ENCODE results near the gene PNLIPRP1.

PNLIPRP1 gene

DNA sequence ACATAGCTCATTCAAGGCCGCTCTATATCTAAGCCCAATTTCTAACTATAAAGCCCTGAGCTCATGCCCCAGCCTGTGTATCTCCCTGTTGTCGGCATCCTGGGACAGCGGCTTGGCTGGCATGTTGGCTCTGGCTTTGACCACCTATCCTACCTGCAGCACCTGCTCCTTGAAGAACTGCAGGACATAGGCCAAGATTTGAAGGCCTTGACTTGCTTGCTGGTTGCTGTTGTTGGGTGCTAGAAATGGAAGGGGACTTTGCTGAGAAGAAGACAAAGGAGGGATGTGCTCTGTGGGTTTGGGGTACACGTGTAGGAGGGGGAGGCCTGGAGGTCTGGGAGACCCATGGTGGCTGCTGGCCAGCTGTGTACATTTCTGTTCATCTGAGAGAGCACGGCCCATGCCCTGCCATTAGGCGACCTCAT lies 41.1 kb downstream of the PNLIPRP1 start:
- DNase-seq (ENCODE audit: low read depth in 1 of 2, low spot score in 1 of 2), result no peak

DNA sequence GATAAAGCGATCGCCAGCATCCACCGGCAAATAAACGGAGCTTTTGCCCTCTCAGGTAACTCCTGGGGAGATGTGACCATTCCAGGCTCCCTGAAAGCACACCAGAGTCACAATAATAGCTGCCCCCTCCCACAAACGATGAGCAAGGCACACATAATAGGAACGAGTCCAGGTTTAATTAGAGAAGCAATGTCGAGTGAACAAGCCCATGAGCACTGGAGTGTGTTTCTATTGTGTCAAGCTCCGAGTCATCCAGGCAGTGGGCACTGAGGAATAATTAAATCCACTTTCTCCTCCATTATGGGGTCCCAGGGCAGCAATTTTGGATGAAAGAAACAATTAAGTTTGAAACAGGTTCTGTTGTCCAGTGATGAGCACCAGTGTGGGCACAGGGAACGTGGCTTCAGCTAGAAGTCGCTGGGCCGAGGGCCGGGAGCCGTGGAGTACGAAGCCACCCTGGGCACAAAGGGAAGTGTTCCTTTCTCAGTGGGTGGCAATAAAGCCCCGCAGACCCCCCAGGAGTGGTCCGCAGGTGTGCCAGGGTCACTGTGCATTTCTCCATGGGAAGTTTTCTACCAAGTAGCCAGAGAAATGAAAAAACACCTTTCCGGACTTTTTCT lies 41.9 kb downstream of the PNLIPRP1 start:
- no peak for DNase-seq (ENCODE audit: low read depth in 1 of 2, low spot score in 1 of 2)

GRCh38 chr10:116633216-116633600 lies 42.4 kb downstream of the PNLIPRP1 start:
- no peak for DNase-seq (ENCODE audit: low read depth in 1 of 2, low spot score in 1 of 2)

- DNase-seq (ENCODE audit: low read depth in 1 of 2, low spot score in 1 of 2), result no peak
Measured at GRCh38 chr10:116634126-116634975, 43.6 kb downstream of the PNLIPRP1 start.

GRCh38 chr10:116636385-116636784 lies 45.6 kb downstream of the PNLIPRP1 start:
- DNase-seq (ENCODE audit: low read depth in 1 of 2, low spot score in 1 of 2), result no peak

GRCh38 chr10:116636976-116637375 lies 46.2 kb downstream of the PNLIPRP1 start:
- DNase-seq (ENCODE audit: low read depth in 1 of 2, low spot score in 1 of 2), result no peak

- DNase-seq (ENCODE audit: low read depth in 1 of 2, low spot score in 1 of 2), result no peak
Measured at GRCh38 chr10:116637830-116638229, 47.1 kb downstream of the PNLIPRP1 start.

- DNase-seq (ENCODE audit: low read depth in 1 of 2, low spot score in 1 of 2), result no peak
Measured at GRCh38 chr10:116646502-116646901, 55.7 kb downstream of the PNLIPRP1 start.

GRCh38 chr10:116648903-116649302 lies 58.1 kb downstream of the PNLIPRP1 start:
- DNase-seq (ENCODE audit: low read depth in 1 of 2, low spot score in 1 of 2), result no peak

DNA sequence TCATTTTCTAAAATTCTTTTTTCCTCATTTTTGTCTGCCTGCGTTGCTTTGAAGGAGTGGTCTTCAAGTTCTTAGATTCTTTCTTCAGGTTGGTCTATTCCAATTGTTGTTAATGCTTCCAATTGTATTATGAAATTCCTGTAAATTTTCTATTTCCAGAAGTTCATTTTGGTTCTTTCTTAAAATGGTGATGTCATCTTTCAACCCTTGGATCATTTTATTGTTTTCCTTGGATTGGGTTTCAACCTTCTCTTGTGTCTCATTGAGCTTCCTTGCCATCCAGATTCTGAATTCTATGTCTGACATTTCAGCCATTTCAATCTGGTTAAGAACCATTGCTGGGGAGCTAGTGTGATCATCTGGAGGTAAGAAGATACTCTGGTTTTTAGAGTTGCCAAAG lies 63.1 kb downstream of the PNLIPRP1 start:
- no peak for DNase-seq (ENCODE audit: low read depth in 1 of 2, low spot score in 1 of 2)

DNA sequence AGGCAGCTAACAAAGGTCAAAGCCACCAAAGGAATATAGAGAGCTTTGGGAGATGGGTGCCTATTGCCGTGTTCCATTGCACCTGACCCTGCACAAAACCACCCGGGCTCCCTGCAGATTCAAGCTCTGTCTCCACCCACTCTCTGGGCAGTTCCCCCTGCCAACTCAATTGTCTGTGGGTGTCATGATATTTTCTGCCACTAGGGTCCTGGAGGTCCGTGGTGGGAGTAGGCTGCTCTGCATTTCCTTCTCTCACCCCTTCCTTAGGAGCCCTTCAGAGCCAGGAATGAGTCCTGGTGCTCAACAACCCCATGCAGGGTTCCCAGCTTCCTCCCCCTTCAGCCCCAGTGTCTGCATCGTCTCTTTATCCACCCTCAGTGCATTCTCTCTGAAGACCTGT lies 64.1 kb downstream of the PNLIPRP1 start:
- DNase-seq (ENCODE audit: low read depth in 1 of 2, low spot score in 1 of 2), result no peak

DNA sequence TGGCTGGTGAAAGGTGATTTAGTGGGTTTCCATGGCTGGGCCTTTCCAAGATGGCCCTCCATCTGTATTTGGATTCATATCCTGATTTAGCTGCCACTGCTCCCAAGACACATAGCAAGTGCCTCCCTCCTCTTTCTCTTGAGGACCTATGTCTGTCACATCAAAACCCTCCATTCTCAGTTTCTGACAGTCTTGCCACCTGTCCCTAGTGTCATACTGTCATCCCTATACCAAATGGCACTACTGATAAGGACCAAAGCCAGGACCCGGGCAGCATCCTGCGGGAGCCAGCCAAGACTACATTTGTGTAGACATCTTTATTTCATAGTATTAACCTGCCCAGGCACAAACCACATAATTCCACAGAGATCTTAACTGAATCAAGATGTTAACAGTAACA lies 64.8 kb downstream of the PNLIPRP1 start:
- no peak for DNase-seq (ENCODE audit: low read depth in 1 of 2, low spot score in 1 of 2)

GRCh38 chr10:116656044-116656443 lies 65.3 kb downstream of the PNLIPRP1 start:
- no peak for DNase-seq (ENCODE audit: low read depth in 1 of 2, low spot score in 1 of 2)

DNA sequence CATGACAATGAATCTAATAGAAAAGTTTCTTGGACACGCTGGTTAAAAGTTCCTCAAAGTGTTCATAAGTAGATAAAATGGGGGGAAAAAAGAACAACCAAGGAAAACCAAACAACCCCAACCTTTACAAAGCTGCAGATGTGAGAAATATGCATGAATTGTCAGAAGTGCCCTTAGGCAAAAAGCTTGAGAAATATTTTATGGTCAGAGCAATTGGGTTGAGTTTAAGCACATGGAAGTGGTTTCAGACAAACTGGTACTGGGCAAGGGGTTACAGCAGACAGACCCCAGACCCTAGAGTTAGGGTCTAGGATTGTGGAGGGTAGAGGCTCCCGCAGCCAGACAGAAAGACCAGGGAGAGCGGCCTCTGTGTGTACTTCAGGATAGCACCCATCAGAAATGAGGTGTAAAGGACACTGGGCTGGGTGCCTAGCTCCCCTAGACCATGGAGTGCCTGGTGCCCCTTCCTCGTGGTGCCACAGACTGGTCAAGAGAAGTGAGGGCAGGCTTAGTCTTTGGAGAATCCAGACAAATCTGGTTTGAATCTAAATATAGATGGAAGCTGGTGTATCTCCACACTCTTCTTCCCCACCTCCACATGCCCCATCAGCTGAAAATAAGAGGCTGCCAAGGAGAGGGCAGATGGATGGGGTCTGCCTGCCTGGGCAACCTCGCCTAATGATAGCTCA lies 67.2 kb downstream of the PNLIPRP1 start:
- DNase-seq (ENCODE audit: low read depth in 1 of 2, low spot score in 1 of 2), result no peak

Data from activated CD4-positive, alpha-beta T cell treated with anti-CD3 and anti-CD28 coated beads, Interleukin-2, amount 50 U/mL, for 24 hours (primary cell).